GM21390 (cell line): ENCODE results near the gene DMBT1.

ENCODE experiments used
- ATAC-seq: cut with Tn5 transposase; IDR thresholded peaks from one replicate; pipeline ENCODE4 v1.9.1; 2021; ENCODE audit not compliant: unreplicated experiment

Gene DMBT1

GRCh38 chr10:122560279-122560804 lies at the start of gene DMBT1:
DMBT1 (plus strand) TSS chr10:122560754; CDS start chr10:122560771, 17 bp downstream.
- ATAC-seq: no peak

- no peak for ATAC-seq
Observed at GRCh38 chr10:122513053-122513452, 47.5 kb upstream of the DMBT1 start.

GRCh38 chr10:122514045-122514840 lies 46.3 kb upstream of the DMBT1 start:
- ATAC-seq: no peak

GRCh38 chr10:122515022-122515424 lies 45.5 kb upstream of the DMBT1 start:
- no peak for ATAC-seq

- ATAC-seq: no peak
Observed at GRCh38 chr10:122515588-122516231, 44.8 kb upstream of the DMBT1 start.

GRCh38 chr10:122516734-122517133 lies 43.8 kb upstream of the DMBT1 start:
- no peak for ATAC-seq

- ATAC-seq: no peak
Observed at GRCh38 chr10:122519144-122519543, 41.4 kb upstream of the DMBT1 start.

GRCh38 chr10:122519873-122520272 lies 40.7 kb upstream of the DMBT1 start:
- ATAC-seq: no peak

GRCh38 chr10:122521011-122521410 lies 39.5 kb upstream of the DMBT1 start:
- ATAC-seq: no peak

GRCh38 chr10:122524811-122525210 lies 35.7 kb upstream of the DMBT1 start:
- no peak for ATAC-seq

- no peak for ATAC-seq
Observed at GRCh38 chr10:122525788-122526187, 34.8 kb upstream of the DMBT1 start.

- ATAC-seq: no peak
Observed at GRCh38 chr10:122526892-122527291, 33.7 kb upstream of the DMBT1 start.

GRCh38 chr10:122530177-122530576 lies 30.4 kb upstream of the DMBT1 start:
- ATAC-seq: no peak

GRCh38 chr10:122531261-122531660 lies 29.3 kb upstream of the DMBT1 start:
- no peak for ATAC-seq

GRCh38 chr10:122531939-122532338 lies 28.6 kb upstream of the DMBT1 start:
- no peak for ATAC-seq

GRCh38 chr10:122532601-122533296 lies 27.8 kb upstream of the DMBT1 start:
- ATAC-seq: no peak

GRCh38 chr10:122537545-122537944 lies 23.0 kb upstream of the DMBT1 start:
- no peak for ATAC-seq

GRCh38 chr10:122541541-122542002 lies 19.0 kb upstream of the DMBT1 start:
- ATAC-seq: no peak

GRCh38 chr10:122543676-122544445 lies 16.7 kb upstream of the DMBT1 start:
- no peak for ATAC-seq

GRCh38 chr10:122544493-122544892 lies 16.1 kb upstream of the DMBT1 start:
- ATAC-seq: no peak

GRCh38 chr10:122546242-122546641 lies 14.3 kb upstream of the DMBT1 start:
- ATAC-seq: no peak
